HEK293T (cell line): ENCODE results near the gene ZBTB32.

ENCODE experiments used
- ARNT ChIP-seq: fragments of 450-650 bp; IDR thresholded peaks from 2 replicates; pipeline ENCODE4 v1.6.1; 2017; ENCODE audit warnings: mild to moderate bottlenecking
- BHLHE40 ChIP-seq: fragments of 450-650 bp; IDR thresholded peaks from 2 replicates; pipeline ENCODE4 v1.6.1; 2016; ENCODE audit warnings: mild to moderate bottlenecking, moderate library complexity, borderline replicate concordance
- CTBP1 ChIP-seq: fragments of 450-650 bp; IDR thresholded peaks from 2 replicates; pipeline ENCODE4 v1.6.1; 2016; ENCODE audit warnings: borderline replicate concordance
- FOXK2 ChIP-seq: fragments of 450-650 bp; IDR thresholded peaks from 2 replicates; pipeline ENCODE4 v1.6.1; 2016; ENCODE audit warnings: mild to moderate bottlenecking
- HDGF ChIP-seq: fragments of 450-650 bp; IDR thresholded peaks from 2 replicates; pipeline ENCODE4 v1.6.1; 2017; ENCODE audit warnings: antibody characterized with exemption, borderline replicate concordance
- L3MBTL2 ChIP-seq: fragments of 450-650 bp; conservative IDR thresholded peaks from 2 replicates; pipeline ENCODE4 v1.6.1; 2016; ENCODE audit warnings: mild to moderate bottlenecking
- LEF1 ChIP-seq: fragments of 450-650 bp; IDR thresholded peaks from 2 replicates; pipeline ENCODE4 v1.6.1; 2017; ENCODE audit warnings: mild to moderate bottlenecking, borderline replicate concordance
- NFRKB ChIP-seq: fragments of 450-650 bp; IDR thresholded peaks from 2 replicates; pipeline ENCODE4 v1.6.1; 2016; ENCODE audit warnings: mild to moderate bottlenecking, moderate library complexity
- PKNOX1 ChIP-seq: fragments of 450-650 bp; IDR thresholded peaks from 2 replicates; pipeline ENCODE4 v1.6.1; 2016
- SP1 ChIP-seq: fragments of 450-650 bp; IDR thresholded peaks from 2 replicates; pipeline ENCODE4 v1.6.1; 2017
- TARDBP ChIP-seq: fragments of 450-650 bp; IDR thresholded peaks from 2 replicates; pipeline ENCODE4 v1.6.1; 2016

- TF ChIP-seq PKNOX1, result no peak
- no peak for TF ChIP-seq ARNT
- TF ChIP-seq FOXK2, result no peak
- TF ChIP-seq LEF1, result no peak
- no peak for TF ChIP-seq CTBP1
- TF ChIP-seq BHLHE40, result no peak
- no peak for TF ChIP-seq SP1
- TF ChIP-seq TARDBP, result no peak
- TF ChIP-seq L3MBTL2, result no peak
- no peak for TF ChIP-seq NFRKB
- TF ChIP-seq HDGF, result no peak
Observed at GRCh38 chr19:35657904-35658700, 46.3 kb upstream of the ZBTB32 start.
